Memory B cell (primary cell): ENCODE data around the gene KDM2A.
"Not testable (repeated sequence)": the region's sequence is repeated elsewhere in the genome, so short reads cannot be mapped to it uniquely, and the experiment has no call there.

ENCODE experiments used
- ATAC-seq: fragments of 150-1000 bp; cut with Tn5 transposase; 2 replicates; pipeline ENCODE4 v1.10.0; 2021; ENCODE audit warnings: low read depth, mild to moderate bottlenecking, moderate library complexity
- DNase-seq, 2 donors: peaks; one replicate each; pipeline ENCODE4 v3.0.0; 2022; ENCODE audit warnings: low spot score in 2 of 2
- H3K27ac Mint-ChIP-seq: one replicate; pipeline ENCODE4 v1.8.0; 2022; ENCODE audit warnings: mild to moderate bottlenecking, moderate library complexity, mixed read lengths
- H3K27me3 Mint-ChIP-seq: one replicate; pipeline ENCODE4 v1.8.0; 2022; ENCODE audit warnings: mixed read lengths
- H3K36me3 Mint-ChIP-seq: one replicate; pipeline ENCODE4 v1.8.0; 2022; ENCODE audit warnings: mild to moderate bottlenecking, mixed read lengths
- H3K4me1 Mint-ChIP-seq: one replicate; pipeline ENCODE4 v1.8.0; 2022; ENCODE audit warnings: mixed read lengths
- H3K4me3 Mint-ChIP-seq: one replicate; pipeline ENCODE4 v1.8.0; 2022; ENCODE audit warnings: mild to moderate bottlenecking, moderate library complexity, mixed read lengths
- H3K9me3 Mint-ChIP-seq: one replicate; pipeline ENCODE4 v1.8.0; 2022; ENCODE audit warnings: mixed read lengths

The KDM2A gene

GRCh38 chr11:67260406-67260805 is 141.3 kb downstream of the KDM2A start:
- H3K9me3 Mint-ChIP-seq = no peaks in the 10 kb centered on the region
- ATAC-seq = no peak
- peaks cover 5% of the 10 kb centered on the region for H3K27me3 Mint-ChIP-seq
- H3K4me1 Mint-ChIP-seq = peaks cover 25% of the 10 kb centered on the region
- H3K27ac Mint-ChIP-seq = no peak overlapping the region
- peaks cover 5% of the 10 kb centered on the region for H3K36me3 Mint-ChIP-seq
- H3K4me3 Mint-ChIP-seq = no peak overlapping the region
- DNase-seq = no peak

- H3K9me3 Mint-ChIP-seq, ATAC-seq, H3K27ac Mint-ChIP-seq, H3K36me3 Mint-ChIP-seq, DNase-seq, H3K27me3 Mint-ChIP-seq: not testable (repeated sequence)
- Mint-ChIP-seq H3K4me1 (peaks cover 26% of the 10 kb centered on the region), H3K4me3 (peak overlapping the region; percentile 12)
These were observed 142.0 kb downstream of the KDM2A start for GRCh38 chr11:67260885-67261639.

- ATAC-seq (no peak), DNase-seq (no peak)
- Mint-ChIP-seq H3K27ac (no peak overlapping the region), H3K36me3 (peaks cover 2% of the 10 kb centered on the region), H3K9me3 (no peaks in the 10 kb centered on the region), H3K4me3 (no peak overlapping the region), H3K27me3 (peaks cover 5% of the 10 kb centered on the region), H3K4me1 (peaks cover 26% of the 10 kb centered on the region)
These were observed 142.5 kb downstream of the KDM2A start for GRCh38 chr11:67261640-67261945.

GRCh38 chr11:67261946-67262681 is 143.1 kb downstream of the KDM2A start:
- peak overlapping the region; percentile 77 for H3K4me3 Mint-ChIP-seq
- peaks cover 3% of the 10 kb centered on the region for H3K36me3 Mint-ChIP-seq
- DNase-seq (no peak), ATAC-seq (no peak)
- H3K4me1 Mint-ChIP-seq = peaks cover 27% of the 10 kb centered on the region
- H3K27ac Mint-ChIP-seq = peak overlapping the region; percentile 12
- peaks cover 5% of the 10 kb centered on the region for H3K27me3 Mint-ChIP-seq
- no peaks in the 10 kb centered on the region for H3K9me3 Mint-ChIP-seq

GRCh38 chr11:67262731-67263675 is 143.9 kb downstream of the KDM2A start:
- ATAC-seq (peak; percentile 40), DNase-seq (peak; percentile 56 to 75)
- peaks cover 5% of the 10 kb centered on the region for H3K27me3 Mint-ChIP-seq
- peaks cover 34% of the 10 kb centered on the region for H3K4me1 Mint-ChIP-seq
- H3K27ac Mint-ChIP-seq = peak overlapping the region; percentile 12
- H3K36me3 Mint-ChIP-seq = peaks cover 11% of the 10 kb centered on the region
- no peaks in the 10 kb centered on the region for H3K9me3 Mint-ChIP-seq
- H3K4me3 Mint-ChIP-seq = peak overlapping the region; percentile 77

GRCh38 chr11:67264260-67264659 is 145.2 kb downstream of the KDM2A start:
- no peak for ATAC-seq
- Mint-ChIP-seq H3K27me3 (peaks cover 5% of the 10 kb centered on the region), H3K4me3 (peak overlapping the region; percentile 44), H3K27ac (peak overlapping the region; percentile 64), H3K36me3 (peaks cover 13% of the 10 kb centered on the region), H3K9me3 (no peaks in the 10 kb centered on the region), H3K4me1 (peaks cover 40% of the 10 kb centered on the region)
- DNase-seq = no peak

- peaks cover 5% of the 10 kb centered on the region for H3K27me3 Mint-ChIP-seq
- DNase-seq = no peak
- H3K36me3 Mint-ChIP-seq = peaks cover 13% of the 10 kb centered on the region
- H3K27ac Mint-ChIP-seq = peak overlapping the region; percentile 64
- H3K4me3 Mint-ChIP-seq = peak overlapping the region; percentile 85
- ATAC-seq = no peak
- H3K4me1 Mint-ChIP-seq = peaks cover 40% of the 10 kb centered on the region
- H3K9me3 Mint-ChIP-seq = no peaks in the 10 kb centered on the region
These were observed 146.0 kb downstream of the KDM2A start for GRCh38 chr11:67264877-67265632.

- H3K4me1 Mint-ChIP-seq = peaks cover 46% of the 10 kb centered on the region
- peak overlapping the region; percentile 87 for H3K27ac Mint-ChIP-seq
- H3K36me3 Mint-ChIP-seq = peaks cover 20% of the 10 kb centered on the region
- ATAC-seq (peak; percentile 68), DNase-seq (peak; percentile 85 to 87)
- no peaks in the 10 kb centered on the region for H3K9me3 Mint-ChIP-seq
- peak overlapping the region; percentile 85 for H3K4me3 Mint-ChIP-seq
- peaks cover 5% of the 10 kb centered on the region for H3K27me3 Mint-ChIP-seq
These were observed 146.8 kb downstream of the KDM2A start for GRCh38 chr11:67265633-67266448.

- Mint-ChIP-seq H3K27ac (peak within 1 kb of the TSS; percentile 95), H3K9me3 (no peaks in the 10 kb centered on the region), H3K4me3 (peak within 1 kb of the TSS; percentile 95), H3K36me3 (peaks cover 22% of the 10 kb centered on the region), H3K4me1 (peaks cover 49% of the 10 kb centered on the region), H3K27me3 (peaks cover 3% of the 10 kb centered on the region)
- DNase-seq (no peak), ATAC-seq (peak; percentile 50)
These were observed 147.6 kb downstream of the KDM2A start, which contains the start of gene GRK2 for GRCh38 chr11:67266449-67267187. Gene GRK2 (plus strand): TSS chr11:67266473. CDS start chr11:67266700, 227 bp downstream.

- peak; percentile 2 for ATAC-seq
- H3K36me3 Mint-ChIP-seq = peaks cover 24% of the 10 kb centered on the region
- DNase-seq = no peak
- peak overlapping the region; percentile 95 for H3K27ac Mint-ChIP-seq
- H3K4me1 Mint-ChIP-seq = peaks cover 58% of the 10 kb centered on the region
- peak overlapping the region; percentile 95 for H3K4me3 Mint-ChIP-seq
- no peaks in the 10 kb centered on the region for H3K27me3 Mint-ChIP-seq
- H3K9me3 Mint-ChIP-seq = no peaks in the 10 kb centered on the region
These were observed 148.4 kb downstream of the KDM2A start for GRCh38 chr11:67267188-67268080.

GRCh38 chr11:67268081-67268961 is 149.3 kb downstream of the KDM2A start:
- Mint-ChIP-seq H3K9me3 (no peaks in the 10 kb centered on the region), H3K27ac (peak overlapping the region; percentile 95), H3K4me1 (peaks cover 54% of the 10 kb centered on the region), H3K4me3 (peak overlapping the region; percentile 95), H3K36me3 (peaks cover 24% of the 10 kb centered on the region), H3K27me3 (no peaks in the 10 kb centered on the region)
- peak in 1 of 2 donors; percentile 54 for DNase-seq
- peak; percentile 55 for ATAC-seq
